SK-N-SH treated with all-trans-retinoic acid at 6 μM for 48 hours (cell line): ENCODE measurements around the gene PAXX.

Source experiments
- ATAC-seq: fragments of 200-7000 bp; cut with Tn5 transposase; 3 replicates; pipeline ENCODE4 v1.9.1; 2020; ENCODE audit warnings: mild to moderate bottlenecking, moderate library complexity
- ARNTL ChIP-seq: fragments of 450-650 bp; formaldehyde crosslinking; IDR thresholded peaks from 2 replicates; pipeline ENCODE4 v1.5.0; 2020; ENCODE audit warnings: low read depth, mild to moderate bottlenecking, moderate library complexity, borderline replicate concordance
- BACH2 ChIP-seq: fragments of 250-450 bp; sonication (Bioruptor Pico); IDR thresholded peaks from 2 replicates; pipeline ENCODE4 v1.9.0; 2021; ENCODE audit warnings: mild to moderate bottlenecking, borderline replicate concordance
- ESRRG ChIP-seq: fragments of 250-450 bp; sonication (Bioruptor Pico); IDR thresholded peaks from 2 replicates; pipeline ENCODE4 v1.6.1; 2021; ENCODE audit warnings: mild to moderate bottlenecking
- GLIS3 ChIP-seq: fragments of 250-450 bp; sonication (Bioruptor Pico); IDR thresholded peaks from 2 replicates; pipeline ENCODE4 v1.5.0; 2020; ENCODE audit warnings: mild to moderate bottlenecking, moderate library complexity
- ISL1 ChIP-seq: fragments of 250-450 bp; sonication (Bioruptor Pico); IDR thresholded peaks from 2 replicates; pipeline ENCODE4 v2.1.2; 2022; ENCODE audit warnings: mild to moderate bottlenecking, moderate library complexity
- OSR1 ChIP-seq: fragments of 250-450 bp; sonication (Bioruptor Pico); IDR thresholded peaks from 2 replicates; pipeline ENCODE4 v1.8.0; 2022; ENCODE audit warnings: moderate library complexity, mild to moderate bottlenecking, inconsistent platforms
- PPARA ChIP-seq: fragments of 250-450 bp; sonication (Bioruptor Pico); IDR thresholded peaks from 2 replicates; pipeline ENCODE4 v1.5.0; 2020; ENCODE audit warnings: mild to moderate bottlenecking, borderline replicate concordance
- RARB ChIP-seq: fragments of 250-450 bp; sonication (Bioruptor Pico); IDR thresholded peaks from 2 replicates; pipeline ENCODE4 v1.8.0; 2021; ENCODE audit warnings: mild to moderate bottlenecking, moderate library complexity
- SNAI2 ChIP-seq: fragments of 250-450 bp; sonication (Bioruptor Pico); IDR thresholded peaks from 2 replicates; pipeline ENCODE4 v1.5.0; 2020; ENCODE audit warnings: mild to moderate bottlenecking, moderate library complexity
- TCF4 ChIP-seq: fragments of 250-450 bp; sonication (Bioruptor Pico); IDR thresholded peaks from 2 replicates; pipeline ENCODE4 v1.8.0; 2021; ENCODE audit warnings: mild to moderate bottlenecking, moderate library complexity, borderline replicate concordance
- TOX ChIP-seq: fragments of 250-450 bp; sonication (Bioruptor Pico); IDR thresholded peaks from 2 replicates; pipeline ENCODE4 v1.8.0; 2021; ENCODE audit warnings: mild to moderate bottlenecking, moderate library complexity, borderline replicate concordance
- TSHZ2 ChIP-seq: fragments of 250-450 bp; sonication (Bioruptor Pico); IDR thresholded peaks from 2 replicates; pipeline ENCODE4 v1.5.0; 2020; ENCODE audit warnings: mild to moderate bottlenecking, moderate library complexity
- ZFP3 ChIP-seq: fragments of 250-450 bp; sonication (Bioruptor Pico); IDR thresholded peaks from 2 replicates; pipeline ENCODE4 v1.5.0; 2020; ENCODE audit warnings: mild to moderate bottlenecking, moderate library complexity
- ZFP30 ChIP-seq: fragments of 450-650 bp; formaldehyde crosslinking; IDR thresholded peaks from 2 replicates; pipeline ENCODE4 v1.5.0; 2022; ENCODE audit warnings: mild to moderate bottlenecking, moderate library complexity
- ZNF565 ChIP-seq: fragments of 450-650 bp; formaldehyde crosslinking; conservative IDR thresholded peaks from 2 replicates; pipeline ENCODE4 v1.5.0; 2020; ENCODE audit warnings: low read depth, mild to moderate bottlenecking, moderate library complexity
- ZNF70 ChIP-seq: fragments of 450-650 bp; formaldehyde crosslinking; IDR thresholded peaks from 2 replicates; pipeline ENCODE4 v1.5.0; 2020; ENCODE audit warnings: mild to moderate bottlenecking, moderate library complexity
- ZNF8 ChIP-seq: fragments of 450-650 bp; formaldehyde crosslinking; IDR thresholded peaks from 2 replicates; pipeline ENCODE4 v1.5.0; 2020; ENCODE audit warnings: mild to moderate bottlenecking, moderate library complexity
- TF ChIP-seq, protein P1 (sequence below): fragments of 250-450 bp; sonication (Bioruptor Pico); IDR thresholded peaks from 2 replicates; pipeline ENCODE4 v1.5.1; 2020; ENCODE audit warnings: low read depth, mild to moderate bottlenecking, moderate library complexity
- TF ChIP-seq, protein P2 (sequence below): fragments of 250-450 bp; sonication (Bioruptor Pico); IDR thresholded peaks from 2 replicates; pipeline ENCODE4 v1.8.0; 2021; ENCODE audit warnings: low read depth, mild to moderate bottlenecking, moderate library complexity, borderline replicate concordance
- TF ChIP-seq, protein P3 (sequence below): fragments of 250-450 bp; sonication (Bioruptor Pico); IDR thresholded peaks from 2 replicates; pipeline ENCODE4 v1.8.0; 2020; ENCODE audit warnings: mild to moderate bottlenecking, moderate library complexity, borderline replicate concordance

The PAXX gene

DNA sequence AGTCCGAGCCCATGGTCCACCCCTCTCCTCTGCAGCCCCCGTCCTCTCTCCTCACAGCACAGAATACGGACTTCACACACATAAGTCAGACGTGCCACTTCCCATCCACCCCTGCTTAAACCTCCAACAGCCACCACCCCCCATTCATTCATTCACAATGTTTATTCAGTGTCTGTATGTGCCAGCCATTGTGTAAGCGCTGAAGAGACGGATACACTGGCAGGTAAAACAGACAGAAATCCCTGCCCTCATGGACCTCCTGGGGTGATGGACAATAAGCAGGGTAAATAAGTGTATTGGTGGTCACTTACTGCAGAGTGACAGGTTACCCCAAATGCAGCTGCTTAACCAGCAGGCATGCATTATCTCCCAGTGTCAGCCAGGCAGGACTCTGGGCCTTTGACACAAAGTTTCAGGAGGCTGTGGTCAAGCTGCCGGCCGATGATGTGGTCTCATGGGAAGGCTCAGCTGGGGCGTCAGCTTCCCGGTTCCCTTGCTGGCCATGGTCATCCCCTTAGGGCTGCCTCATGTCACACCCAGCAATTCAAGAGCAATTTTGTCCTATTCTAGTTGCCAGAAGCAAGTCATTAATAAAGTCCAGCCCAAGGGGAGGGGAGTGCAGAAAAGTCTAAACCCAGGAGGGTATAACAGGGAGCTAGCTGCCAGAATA, 1.8 kb upstream of the PAXX start:
- ATAC-seq, result no peak

DNA sequence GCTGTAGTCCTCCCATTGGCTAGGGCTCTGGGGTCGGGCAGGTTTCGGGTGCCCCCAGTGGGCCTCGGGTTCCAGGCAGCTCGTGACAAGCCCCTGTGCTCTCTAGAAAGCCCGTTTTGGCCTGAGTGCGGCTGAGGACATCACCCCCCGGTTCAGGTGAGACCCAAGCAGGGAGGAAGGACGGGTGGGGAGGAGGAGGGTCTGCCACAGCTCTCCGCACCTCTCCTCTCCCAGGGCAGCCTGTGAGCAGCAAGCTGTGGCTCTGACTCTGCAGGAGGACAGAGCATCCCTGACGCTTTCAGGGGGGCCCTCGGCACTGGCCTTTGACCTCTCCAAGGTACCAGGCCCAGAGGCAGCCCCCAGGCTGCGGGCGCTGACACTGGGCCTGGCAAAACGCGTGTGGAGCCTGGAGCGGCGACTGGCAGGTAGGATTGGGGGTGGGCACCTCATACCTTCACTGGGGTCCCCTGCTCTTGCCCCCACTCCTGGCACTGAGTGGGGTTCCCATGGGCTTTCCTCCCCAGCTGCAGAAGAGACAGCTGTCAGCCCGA, 672 bp downstream of the PAXX start:
- ATAC-seq, result no peak
- TF ChIP-seq ZFP30, result no peak
- TF ChIP-seq PPARA, result no peak
- TF ChIP-seq, protein P1, sequence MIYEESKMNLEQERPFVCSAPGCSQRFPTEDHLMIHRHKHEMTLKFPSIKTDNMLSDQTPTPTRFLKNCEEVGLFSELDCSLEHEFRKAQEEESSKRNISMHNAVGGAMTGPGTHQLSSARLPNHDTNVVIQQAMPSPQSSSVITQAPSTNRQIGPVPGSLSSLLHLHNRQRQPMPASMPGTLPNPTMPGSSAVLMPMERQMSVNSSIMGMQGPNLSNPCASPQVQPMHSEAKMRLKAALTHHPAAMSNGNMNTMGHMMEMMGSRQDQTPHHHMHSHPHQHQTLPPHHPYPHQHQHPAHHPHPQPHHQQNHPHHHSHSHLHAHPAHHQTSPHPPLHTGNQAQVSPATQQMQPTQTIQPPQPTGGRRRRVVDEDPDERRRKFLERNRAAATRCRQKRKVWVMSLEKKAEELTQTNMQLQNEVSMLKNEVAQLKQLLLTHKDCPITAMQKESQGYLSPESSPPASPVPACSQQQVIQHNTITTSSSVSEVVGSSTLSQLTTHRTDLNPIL (CRISPR knock-in tag), result no peak
- no peak for TF ChIP-seq SNAI2 (CRISPR knock-in tag)
- TF ChIP-seq TSHZ2, result no peak
- no peak for TF ChIP-seq TCF4 (CRISPR knock-in tag)
- TF ChIP-seq ZNF8 (CRISPR knock-in tag), result no peak
- TF ChIP-seq GLIS3 (CRISPR knock-in tag), result no peak
- no peak for TF ChIP-seq OSR1 (CRISPR knock-in tag)
- TF ChIP-seq ZNF70 (CRISPR knock-in tag), result no peak
- no peak for TF ChIP-seq ARNTL (CRISPR knock-in tag)
- no peak for TF ChIP-seq ESRRG (CRISPR knock-in tag)
- TF ChIP-seq, all 23 proteins: peak for 0

More for the DNA sequence above, 1.8 kb upstream of the PAXX start:
- TF ChIP-seq ZFP3 (CRISPR knock-in tag) (no peak), BACH2 (CRISPR knock-in tag) (no peak), ZNF565 (CRISPR knock-in tag) (no peak), PPARA (no peak), GLIS3 (CRISPR knock-in tag) (no peak), RARB (no peak), ARNTL (CRISPR knock-in tag) (no peak), ISL1 (CRISPR knock-in tag) (no peak)
- TF ChIP-seq, protein P1 (CRISPR knock-in tag), result no peak
- TF ChIP-seq, protein P2, sequence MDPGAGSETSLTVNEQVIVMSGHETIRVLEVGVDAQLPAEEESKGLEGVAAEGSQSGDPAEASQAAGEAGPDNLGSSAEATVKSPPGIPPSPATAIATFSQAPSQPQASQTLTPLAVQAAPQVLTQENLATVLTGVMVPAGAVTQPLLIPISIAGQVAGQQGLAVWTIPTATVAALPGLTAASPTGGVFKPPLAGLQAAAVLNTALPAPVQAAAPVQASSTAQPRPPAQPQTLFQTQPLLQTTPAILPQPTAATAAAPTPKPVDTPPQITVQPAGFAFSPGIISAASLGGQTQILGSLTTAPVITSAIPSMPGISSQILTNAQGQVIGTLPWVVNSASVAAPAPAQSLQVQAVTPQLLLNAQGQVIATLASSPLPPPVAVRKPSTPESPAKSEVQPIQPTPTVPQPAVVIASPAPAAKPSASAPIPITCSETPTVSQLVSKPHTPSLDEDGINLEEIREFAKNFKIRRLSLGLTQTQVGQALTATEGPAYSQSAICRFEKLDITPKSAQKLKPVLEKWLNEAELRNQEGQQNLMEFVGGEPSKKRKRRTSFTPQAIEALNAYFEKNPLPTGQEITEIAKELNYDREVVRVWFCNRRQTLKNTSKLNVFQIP (CRISPR knock-in tag), result no peak

DNA sequence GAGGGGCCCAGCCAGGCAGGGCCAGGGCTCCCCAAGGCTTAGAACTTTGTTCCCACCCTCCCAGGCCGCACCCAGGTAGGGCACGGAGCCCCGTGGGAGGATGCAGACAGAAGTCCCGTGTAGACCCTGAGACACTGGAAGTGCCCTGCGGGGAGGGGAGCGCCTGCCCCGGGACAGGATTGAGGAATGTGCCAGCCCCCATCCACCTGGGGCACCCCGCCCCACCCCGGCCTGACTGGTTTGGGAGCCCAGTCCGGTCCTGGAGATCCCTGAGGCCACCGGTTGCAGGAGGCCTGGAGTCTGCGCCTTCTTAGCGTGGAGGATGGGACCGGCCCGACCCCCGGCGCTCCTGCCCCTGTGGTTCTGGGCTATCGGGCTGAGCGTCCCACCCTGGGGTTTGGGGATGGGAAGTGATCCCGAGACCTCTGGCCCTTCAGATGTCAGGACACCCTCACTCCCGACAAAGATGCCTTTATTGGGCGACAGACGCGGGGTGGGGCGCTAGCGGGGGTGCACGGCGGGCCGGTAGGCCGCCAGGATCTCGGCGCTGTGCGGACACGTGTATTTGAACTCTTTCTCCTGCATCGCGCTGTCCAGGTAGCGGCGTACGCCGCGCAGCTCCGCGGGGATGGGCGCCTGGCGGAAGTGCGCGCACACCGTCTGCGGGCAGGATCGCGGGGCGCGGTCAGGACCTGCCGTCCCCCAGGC, 2.1 kb downstream of the PAXX start:
- TF ChIP-seq ZNF565 (CRISPR knock-in tag) (no peak), ARNTL (CRISPR knock-in tag) (no peak), TOX (CRISPR knock-in tag) (no peak), TSHZ2 (no peak), GLIS3 (CRISPR knock-in tag) (no peak), ZNF8 (CRISPR knock-in tag) (no peak)
- TF ChIP-seq, protein P3, sequence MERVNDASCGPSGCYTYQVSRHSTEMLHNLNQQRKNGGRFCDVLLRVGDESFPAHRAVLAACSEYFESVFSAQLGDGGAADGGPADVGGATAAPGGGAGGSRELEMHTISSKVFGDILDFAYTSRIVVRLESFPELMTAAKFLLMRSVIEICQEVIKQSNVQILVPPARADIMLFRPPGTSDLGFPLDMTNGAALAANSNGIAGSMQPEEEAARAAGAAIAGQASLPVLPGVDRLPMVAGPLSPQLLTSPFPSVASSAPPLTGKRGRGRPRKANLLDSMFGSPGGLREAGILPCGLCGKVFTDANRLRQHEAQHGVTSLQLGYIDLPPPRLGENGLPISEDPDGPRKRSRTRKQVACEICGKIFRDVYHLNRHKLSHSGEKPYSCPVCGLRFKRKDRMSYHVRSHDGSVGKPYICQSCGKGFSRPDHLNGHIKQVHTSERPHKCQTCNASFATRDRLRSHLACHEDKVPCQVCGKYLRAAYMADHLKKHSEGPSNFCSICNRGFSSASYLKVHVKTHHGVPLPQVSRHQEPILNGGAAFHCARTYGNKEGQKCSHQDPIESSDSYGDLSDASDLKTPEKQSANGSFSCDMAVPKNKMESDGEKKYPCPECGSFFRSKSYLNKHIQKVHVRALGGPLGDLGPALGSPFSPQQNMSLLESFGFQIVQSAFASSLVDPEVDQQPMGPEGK, result no peak
- TF ChIP-seq, protein P2 (CRISPR knock-in tag), result no peak
- no peak for ATAC-seq
